Activated CD4-positive, alpha-beta T cell treated with anti-CD3 and anti-CD28 coated beads for 24 hours (primary cell): ENCODE measurements around the gene KLK2.
A peak's percentile ranks its signal among the peaks of the same experiment; 100 is the strongest.

Experiments
- DNase-seq, 2 donors: peaks; one replicate each; pipeline ENCODE4 v3.0.0-alpha.2; 2020; ENCODE audit warnings: low read depth in 2 of 2

The KLK2 gene

GRCh38 chr19:50850738-50851137 is 22.5 kb upstream of the KLK2 start:
- DNase-seq: no peak

DNA sequence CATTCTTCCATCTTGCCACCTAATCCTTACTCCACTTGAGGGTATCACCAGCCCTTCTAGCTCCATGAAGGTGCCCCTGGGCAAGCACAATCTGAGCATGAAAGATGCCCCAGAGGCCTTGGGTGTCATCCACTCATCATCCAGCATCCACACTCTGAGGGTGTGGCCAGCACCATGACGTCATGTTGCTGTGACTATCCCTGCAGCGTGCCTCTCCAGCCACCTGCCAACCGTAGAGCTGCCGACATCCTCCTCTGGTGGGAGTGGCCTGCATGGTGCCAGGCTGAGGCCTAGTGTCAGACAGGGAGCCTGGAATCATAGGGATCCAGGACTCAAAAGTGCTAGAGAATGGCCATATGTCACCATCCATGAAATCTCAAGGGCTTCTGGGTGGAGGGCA is 21.6 kb upstream of the KLK2 start:
- no peak for DNase-seq

DNA sequence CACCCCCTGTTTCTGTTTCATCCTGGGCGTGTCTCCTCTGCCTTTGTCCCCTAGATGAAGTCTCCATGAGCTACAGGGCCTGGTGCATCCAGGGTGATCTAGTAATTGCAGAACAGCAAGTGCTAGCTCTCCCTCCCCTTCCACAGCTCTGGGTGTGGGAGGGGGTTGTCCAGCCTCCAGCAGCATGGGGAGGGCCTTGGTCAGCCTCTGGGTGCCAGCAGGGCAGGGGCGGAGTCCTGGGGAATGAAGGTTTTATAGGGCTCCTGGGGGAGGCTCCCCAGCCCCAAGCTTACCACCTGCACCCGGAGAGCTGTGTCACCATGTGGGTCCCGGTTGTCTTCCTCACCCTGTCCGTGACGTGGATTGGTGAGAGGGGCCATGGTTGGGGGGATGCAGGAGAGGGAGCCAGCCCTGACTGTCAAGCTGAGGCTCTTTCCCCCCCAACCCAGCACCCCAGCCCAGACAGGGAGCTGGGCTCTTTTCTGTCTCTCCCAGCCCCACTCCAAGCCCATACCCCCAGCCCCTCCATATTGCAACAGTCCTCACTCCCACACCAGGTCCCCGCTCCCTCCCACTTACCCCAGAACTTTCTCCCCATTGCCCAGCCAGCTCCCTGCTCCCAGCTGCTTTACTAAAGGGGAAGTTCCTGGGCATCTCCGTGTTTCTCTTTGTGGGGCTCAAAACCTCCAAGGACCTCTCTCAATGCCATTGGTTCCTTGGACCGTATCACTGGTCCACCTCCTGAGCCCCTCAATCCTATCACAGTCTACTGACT is 18.4 kb upstream of the KLK2 start, which contains the start of gene KLK3:
TSS of gene KLK3 (plus strand) at position 280 of the 775 bp plus-strand sequence. CDS start at position 321, 41 bp downstream.
- no peak for DNase-seq

- DNase-seq: no peak
Observed at GRCh38 chr19:50857366-50857765, 15.9 kb upstream of the KLK2 start.

DNA sequence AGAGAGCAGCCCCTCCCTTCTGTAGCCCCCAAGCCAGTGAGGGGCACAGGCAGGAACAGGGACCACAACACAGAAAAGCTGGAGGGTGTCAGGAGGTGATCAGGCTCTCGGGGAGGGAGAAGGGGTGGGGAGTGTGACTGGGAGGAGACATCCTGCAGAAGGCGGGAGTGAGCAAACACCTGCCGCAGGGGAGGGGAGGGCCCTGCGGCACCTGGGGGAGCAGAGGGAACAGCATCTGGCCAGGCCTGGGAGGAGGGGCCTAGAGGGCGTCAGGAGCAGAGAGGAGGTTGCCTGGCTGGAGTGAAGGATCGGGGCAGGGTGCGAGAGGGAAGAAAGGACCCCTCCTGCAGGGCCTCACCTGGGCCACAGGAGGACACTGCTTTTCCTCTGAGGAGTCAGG is 14.4 kb upstream of the KLK2 start:
- no peak for DNase-seq

DNA sequence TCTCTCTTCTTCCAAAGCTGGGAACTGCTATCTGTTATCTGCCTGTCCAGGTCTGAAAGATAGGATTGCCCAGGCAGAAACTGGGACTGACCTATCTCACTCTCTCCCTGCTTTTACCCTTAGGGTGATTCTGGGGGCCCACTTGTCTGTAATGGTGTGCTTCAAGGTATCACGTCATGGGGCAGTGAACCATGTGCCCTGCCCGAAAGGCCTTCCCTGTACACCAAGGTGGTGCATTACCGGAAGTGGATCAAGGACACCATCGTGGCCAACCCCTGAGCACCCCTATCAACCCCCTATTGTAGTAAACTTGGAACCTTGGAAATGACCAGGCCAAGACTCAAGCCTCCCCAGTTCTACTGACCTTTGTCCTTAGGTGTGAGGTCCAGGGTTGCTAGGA is 13.4 kb upstream of the KLK2 start:
- DNase-seq: no peak

GRCh38 chr19:50861010-50861409 is 12.2 kb upstream of the KLK2 start:
- DNase-seq: no peak

DNA sequence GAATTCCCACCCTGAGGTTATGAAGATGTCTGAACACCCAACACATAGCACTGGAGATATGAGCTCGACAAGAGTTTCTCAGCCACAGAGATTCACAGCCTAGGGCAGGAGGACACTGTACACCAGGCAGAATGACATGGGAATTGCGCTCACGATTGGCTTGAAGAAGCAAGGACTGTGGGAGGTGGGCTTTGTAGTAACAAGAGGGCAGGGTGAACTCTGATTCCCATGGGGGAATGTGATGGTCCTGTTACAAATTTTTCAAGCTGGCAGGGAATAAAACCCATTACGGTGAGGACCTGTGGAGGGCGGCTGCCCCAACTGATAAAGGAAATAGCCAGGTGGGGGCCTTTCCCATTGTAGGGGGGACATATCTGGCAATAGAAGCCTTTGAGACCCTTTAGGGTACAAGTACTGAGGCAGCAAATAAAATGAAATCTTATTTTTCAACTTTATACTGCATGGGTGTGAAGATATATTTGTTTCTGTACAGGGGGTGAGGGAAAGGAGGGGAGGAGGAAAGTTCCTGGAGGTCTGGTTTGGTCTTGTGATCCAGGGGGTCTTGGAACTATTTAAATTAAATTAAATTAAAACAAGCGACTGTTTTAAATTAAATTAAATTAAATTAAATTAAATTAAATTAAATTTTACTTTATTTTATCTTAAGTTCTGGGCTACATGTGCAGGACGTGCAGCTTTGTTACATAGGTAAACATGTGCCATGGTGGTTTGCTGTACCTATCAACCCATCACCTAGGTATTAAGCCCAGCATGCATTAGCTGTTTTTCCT is 11.5 kb upstream of the KLK2 start:
- DNase-seq: no peak

DNA sequence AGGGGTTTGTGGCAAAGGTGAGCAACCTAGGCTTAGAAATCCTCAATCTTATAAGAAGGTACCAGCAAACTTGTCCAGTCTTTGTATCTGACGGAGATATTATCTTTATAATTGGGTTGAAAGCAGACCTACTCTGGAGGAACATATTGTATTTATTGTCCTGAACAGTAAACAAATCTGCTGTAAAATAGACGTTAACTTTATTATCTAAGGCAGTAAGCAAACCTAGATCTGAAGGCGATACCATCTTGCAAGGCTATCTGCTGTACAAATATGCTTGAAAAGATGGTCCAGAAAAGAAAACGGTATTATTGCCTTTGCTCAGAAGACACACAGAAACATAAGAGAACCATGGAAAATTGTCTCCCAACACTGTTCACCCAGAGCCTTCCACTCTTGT is 3.8 kb upstream of the KLK2 start:
- no peak for DNase-seq

- peak in 1 of 2 donors; percentile 17 for DNase-seq
Observed at GRCh38 chr19:50870417-50871089, 2.7 kb upstream of the KLK2 start.

DNA sequence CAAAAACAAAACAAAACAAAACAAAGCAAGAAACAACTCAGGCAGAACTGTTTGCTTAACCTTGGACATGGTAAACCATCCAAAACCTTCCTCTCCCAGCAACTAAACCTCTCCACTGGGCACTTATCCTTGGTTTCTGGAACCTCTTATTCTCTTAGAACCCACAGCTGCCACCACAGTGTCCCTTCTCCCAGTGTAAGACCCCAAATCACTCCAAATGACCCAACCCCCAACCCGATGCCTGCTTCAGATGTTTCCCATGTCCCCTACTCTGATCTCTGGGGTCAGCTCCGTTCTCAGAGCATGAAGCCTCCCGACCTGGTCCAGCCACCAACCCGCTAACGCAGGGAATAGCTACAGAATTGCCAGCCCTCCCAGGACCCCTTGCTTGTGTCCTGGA is 972 bp downstream of the KLK2 start:
- DNase-seq: no peak

DNA sequence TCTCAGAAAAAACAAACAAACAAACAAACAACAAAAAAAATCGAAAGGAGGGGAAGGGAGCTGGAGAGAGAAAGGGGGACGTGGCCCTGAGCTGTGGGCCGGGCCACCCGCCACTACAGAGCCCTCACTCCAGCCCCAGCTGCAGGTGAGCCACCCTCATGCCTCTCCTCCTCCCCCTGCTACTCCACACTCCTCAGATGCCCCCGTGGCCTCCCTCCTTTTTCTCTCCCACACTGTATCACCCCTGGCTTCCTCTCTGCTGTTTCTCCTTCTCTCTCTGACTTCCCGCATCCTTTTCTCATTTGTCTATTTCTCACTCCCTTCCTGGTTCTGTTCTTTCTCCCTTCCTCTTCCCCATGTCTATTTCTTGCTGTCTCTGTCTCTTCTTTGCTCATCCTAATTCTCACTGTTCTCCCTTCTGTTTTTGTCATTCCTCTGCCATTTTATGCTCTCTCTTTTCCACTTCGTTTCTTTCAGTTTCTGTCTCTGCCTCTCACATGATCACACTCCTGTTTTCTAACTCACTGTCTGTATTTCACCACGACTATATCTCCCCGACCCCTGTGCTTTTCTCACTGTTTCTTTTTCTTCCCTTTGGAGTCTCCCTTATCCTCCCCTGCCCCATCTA is 2.7 kb downstream of the KLK2 start:
- DNase-seq: no peak

DNA sequence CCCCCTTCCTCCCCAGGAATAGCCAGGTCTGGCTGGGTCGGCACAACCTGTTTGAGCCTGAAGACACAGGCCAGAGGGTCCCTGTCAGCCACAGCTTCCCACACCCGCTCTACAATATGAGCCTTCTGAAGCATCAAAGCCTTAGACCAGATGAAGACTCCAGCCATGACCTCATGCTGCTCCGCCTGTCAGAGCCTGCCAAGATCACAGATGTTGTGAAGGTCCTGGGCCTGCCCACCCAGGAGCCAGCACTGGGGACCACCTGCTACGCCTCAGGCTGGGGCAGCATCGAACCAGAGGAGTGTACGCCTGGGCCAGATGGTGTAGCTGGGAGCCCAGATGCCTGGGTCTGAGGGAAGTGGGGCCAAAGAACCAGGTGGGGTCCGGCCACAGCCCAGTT is 3.2 kb downstream of the KLK2 start:
- no peak for DNase-seq

- no peak for DNase-seq
Observed at GRCh38 chr19:50877338-50877737, 4.1 kb downstream of the KLK2 start.

DNA sequence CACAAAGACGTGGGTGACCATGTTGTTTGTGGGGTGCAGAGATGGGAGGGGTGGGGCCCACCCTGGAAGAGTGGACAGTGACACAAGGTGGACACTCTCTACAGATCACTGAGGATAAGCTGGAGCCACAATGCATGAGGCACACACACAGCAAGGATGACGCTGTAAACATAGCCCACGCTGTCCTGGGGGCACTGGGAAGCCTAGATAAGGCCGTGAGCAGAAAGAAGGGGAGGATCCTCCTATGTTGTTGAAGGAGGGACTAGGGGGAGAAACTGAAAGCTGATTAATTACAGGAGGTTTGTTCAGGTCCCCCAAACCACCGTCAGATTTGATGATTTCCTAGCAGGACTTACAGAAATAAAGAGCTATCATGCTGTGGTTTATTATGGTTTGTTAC is 5.6 kb downstream of the KLK2 start:
- DNase-seq: no peak

GRCh38 chr19:50880241-50880640 is 7.0 kb downstream of the KLK2 start:
- DNase-seq: no peak

DNA sequence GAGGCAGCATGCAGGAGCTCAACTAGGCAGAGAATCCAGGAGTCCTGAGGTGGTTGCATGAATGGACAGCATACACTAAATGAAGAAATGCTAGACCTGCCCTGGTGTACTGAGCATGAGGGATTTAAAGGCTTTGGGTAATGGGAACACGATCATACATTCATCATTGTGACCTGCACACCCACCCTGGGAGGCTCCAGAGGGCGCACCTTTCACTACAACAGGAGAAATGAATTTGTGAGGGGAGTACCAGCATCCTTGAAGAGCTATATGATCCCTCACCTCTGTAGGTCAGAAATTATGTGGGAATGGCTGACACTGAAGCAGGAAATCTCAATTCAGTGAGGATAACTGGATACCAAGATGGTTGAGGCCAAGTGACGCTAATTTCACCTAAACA is 8.9 kb downstream of the KLK2 start:
- DNase-seq: no peak

DNA sequence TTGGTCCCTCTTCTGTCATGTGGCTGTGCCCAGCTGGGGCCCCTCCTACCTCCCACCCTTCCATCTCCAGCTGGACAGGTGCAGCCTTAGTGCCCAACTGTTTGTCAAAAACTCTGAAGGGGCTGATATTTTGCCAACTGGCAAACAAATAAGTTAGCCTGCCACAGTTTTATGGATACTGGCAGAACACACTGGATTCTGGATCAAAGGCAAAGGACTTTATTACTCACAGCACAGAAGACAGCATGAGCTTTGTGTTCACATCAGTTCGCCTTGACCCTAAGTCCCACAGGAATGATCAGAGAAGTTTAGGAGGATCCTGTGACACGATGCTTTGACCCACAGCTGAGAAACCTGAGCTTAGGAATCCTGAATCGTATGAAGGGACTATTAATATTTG is 16.4 kb downstream of the KLK2 start:
- DNase-seq: no peak

DNA sequence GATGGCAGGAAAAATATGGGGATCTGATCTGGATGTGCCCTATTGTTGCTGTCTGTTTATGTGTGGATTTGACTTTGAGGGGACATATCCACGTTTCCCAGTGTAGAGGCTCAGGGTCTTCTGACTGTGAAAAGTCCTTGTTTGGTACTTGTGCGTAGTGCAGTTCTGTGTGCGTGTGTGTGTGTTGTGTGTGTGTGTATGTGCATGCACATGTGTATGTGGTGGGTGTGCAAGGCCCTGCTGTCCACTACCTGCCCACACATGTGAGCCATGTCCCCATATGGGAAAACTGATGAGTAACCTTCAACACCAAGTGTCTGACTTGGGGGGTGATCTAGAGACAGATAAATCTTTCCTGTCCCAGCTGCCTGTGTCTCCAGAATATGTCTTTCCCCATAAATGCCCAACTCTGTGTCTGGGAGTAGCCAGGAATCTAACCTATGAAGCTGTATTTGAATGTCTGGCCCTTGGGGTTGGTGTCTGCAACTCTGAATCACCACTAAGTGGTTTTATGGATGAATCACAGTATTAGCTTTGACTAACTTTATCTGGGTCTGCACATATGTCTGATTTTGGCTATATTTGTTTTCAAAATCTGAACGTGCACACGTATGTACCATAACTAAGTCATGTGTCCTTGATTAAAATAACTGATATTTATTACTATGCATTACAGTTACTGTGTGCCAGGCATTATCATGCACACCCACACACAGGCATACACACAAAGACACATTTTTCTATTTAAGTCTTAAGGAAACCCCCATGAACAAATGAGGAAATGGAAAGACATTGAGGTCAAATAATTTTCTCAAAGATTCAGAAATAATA is 17.4 kb downstream of the KLK2 start:
- DNase-seq: no peak

GRCh38 chr19:50891253-50891625 is 18.0 kb downstream of the KLK2 start:
- no peak for DNase-seq

GRCh38 chr19:50893047-50893736 is 20.0 kb downstream of the KLK2 start:
- no peak for DNase-seq
